Activated naive CD4-positive, alpha-beta T cell treated with anti-CD3 and anti-CD28 coated beads, Interleukin-2, amount 50 U/mL, for 24 hours (primary cell): ENCODE data around the gene NCKAP5.

Experiments used
- H3K27ac Mint-ChIP-seq: one replicate; pipeline ENCODE4 v1.8.0; 2021; ENCODE audit warnings: mild to moderate bottlenecking, mixed read lengths
- H3K27me3 Mint-ChIP-seq: one replicate; pipeline ENCODE4 v1.8.0; 2021; ENCODE audit warnings: mixed read lengths
- H3K36me3 Mint-ChIP-seq: one replicate; pipeline ENCODE4 v1.8.0; 2021; ENCODE audit warnings: mixed read lengths
- H3K4me1 Mint-ChIP-seq: one replicate; pipeline ENCODE4 v1.8.0; 2021; ENCODE audit warnings: mixed read lengths
- H3K4me3 Mint-ChIP-seq: one replicate; pipeline ENCODE4 v1.8.0; 2021; ENCODE audit warnings: mild to moderate bottlenecking, mixed read lengths
- H3K9me3 Mint-ChIP-seq: one replicate; pipeline ENCODE4 v1.8.0; 2021; ENCODE audit warnings: mixed read lengths

NCKAP5 gene

DNA sequence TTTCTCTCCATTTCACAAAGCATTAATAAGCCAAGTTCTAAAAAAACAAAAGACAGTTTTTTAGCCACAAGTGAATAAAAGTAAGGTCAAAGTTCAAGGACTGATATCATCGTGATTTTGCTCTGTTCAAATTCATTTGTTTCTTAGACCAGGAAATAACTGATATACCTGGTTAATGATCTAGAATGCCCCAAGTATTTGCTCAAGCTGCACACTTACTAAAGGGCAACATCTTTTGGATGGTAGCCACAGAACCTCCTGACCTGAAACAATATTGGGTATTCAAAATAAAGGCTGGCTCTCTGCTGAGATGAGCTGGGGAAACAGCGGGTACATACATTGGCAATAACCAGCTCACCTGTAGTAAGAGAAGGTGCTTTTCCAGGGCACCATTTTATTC lies 583.5 kb downstream of the NCKAP5 start:
- no peaks in the 10 kb centered on the region for H3K4me1 Mint-ChIP-seq
- H3K27ac Mint-ChIP-seq: no peak overlapping the region
- H3K27me3 Mint-ChIP-seq: no peaks in the 10 kb centered on the region
- no peaks in the 10 kb centered on the region for H3K9me3 Mint-ChIP-seq
- no peak overlapping the region for H3K4me3 Mint-ChIP-seq
- H3K36me3 Mint-ChIP-seq: no peaks in the 10 kb centered on the region

GRCh38 chr2:132980304-132980703 lies 588.0 kb downstream of the NCKAP5 start:
- Mint-ChIP-seq H3K4me1 (no peaks in the 10 kb centered on the region), H3K4me3 (no peak overlapping the region), H3K27ac (no peak overlapping the region), H3K9me3 (peaks cover 10% of the 10 kb centered on the region), H3K27me3 (no peaks in the 10 kb centered on the region), H3K36me3 (no peaks in the 10 kb centered on the region)

GRCh38 chr2:132979339-132980093 lies 588.7 kb downstream of the NCKAP5 start:
- H3K27me3 Mint-ChIP-seq: no peaks in the 10 kb centered on the region
- H3K9me3 Mint-ChIP-seq: peaks cover 11% of the 10 kb centered on the region
- H3K27ac Mint-ChIP-seq: no peak overlapping the region
- no peaks in the 10 kb centered on the region for H3K4me1 Mint-ChIP-seq
- no peaks in the 10 kb centered on the region for H3K36me3 Mint-ChIP-seq
- H3K4me3 Mint-ChIP-seq: no peak overlapping the region

GRCh38 chr2:132978840-132979239 lies 589.4 kb downstream of the NCKAP5 start:
- Mint-ChIP-seq H3K4me3 (no peak overlapping the region), H3K27me3 (no peaks in the 10 kb centered on the region), H3K27ac (no peak overlapping the region), H3K4me1 (no peaks in the 10 kb centered on the region), H3K36me3 (no peaks in the 10 kb centered on the region), H3K9me3 (peaks cover 11% of the 10 kb centered on the region)

- Mint-ChIP-seq H3K4me1 (no peaks in the 10 kb centered on the region), H3K27ac (no peak overlapping the region), H3K27me3 (no peaks in the 10 kb centered on the region), H3K9me3 (peaks cover 11% of the 10 kb centered on the region), H3K4me3 (no peak overlapping the region), H3K36me3 (no peaks in the 10 kb centered on the region)
Observed at GRCh38 chr2:132977812-132978529, 590.3 kb downstream of the NCKAP5 start.

- Mint-ChIP-seq H3K27me3 (no peaks in the 10 kb centered on the region), H3K4me1 (no peaks in the 10 kb centered on the region), H3K36me3 (no peaks in the 10 kb centered on the region), H3K4me3 (no peak overlapping the region), H3K27ac (no peak overlapping the region), H3K9me3 (peaks cover 11% of the 10 kb centered on the region)
Observed at GRCh38 chr2:132975193-132976105, 592.8 kb downstream of the NCKAP5 start.

- H3K36me3 Mint-ChIP-seq: no peaks in the 10 kb centered on the region
- peaks cover 11% of the 10 kb centered on the region for H3K9me3 Mint-ChIP-seq
Observed at GRCh38 chr2:132974467-132975095, 593.7 kb downstream of the NCKAP5 start.

GRCh38 chr2:132971310-132972061 lies 596.8 kb downstream of the NCKAP5 start:
- H3K27ac Mint-ChIP-seq: no peak overlapping the region
- H3K4me3 Mint-ChIP-seq: no peak overlapping the region
- H3K36me3 Mint-ChIP-seq: peaks cover 2% of the 10 kb centered on the region
- no peaks in the 10 kb centered on the region for H3K27me3 Mint-ChIP-seq
- H3K4me1 Mint-ChIP-seq: no peaks in the 10 kb centered on the region
- H3K9me3 Mint-ChIP-seq: peaks cover 4% of the 10 kb centered on the region

More at GRCh38 chr2:132974467-132975095, 593.7 kb downstream of the NCKAP5 start:
- Mint-ChIP-seq H3K4me3 (no peak overlapping the region), H3K4me1 (no peaks in the 10 kb centered on the region), H3K27me3 (no peaks in the 10 kb centered on the region), H3K27ac (no peak overlapping the region)

GRCh38 chr2:132969371-132969985 lies 598.8 kb downstream of the NCKAP5 start:
- Mint-ChIP-seq H3K27ac (no peak overlapping the region), H3K36me3 (peaks cover 2% of the 10 kb centered on the region), H3K27me3 (no peaks in the 10 kb centered on the region), H3K9me3 (no peaks in the 10 kb centered on the region), H3K4me3 (no peak overlapping the region), H3K4me1 (no peaks in the 10 kb centered on the region)

- no peaks in the 10 kb centered on the region for H3K27me3 Mint-ChIP-seq
- H3K4me1 Mint-ChIP-seq: no peaks in the 10 kb centered on the region
- no peak overlapping the region for H3K4me3 Mint-ChIP-seq
- H3K36me3 Mint-ChIP-seq: peaks cover 2% of the 10 kb centered on the region
- no peaks in the 10 kb centered on the region for H3K9me3 Mint-ChIP-seq
- H3K27ac Mint-ChIP-seq: no peak overlapping the region
Observed at GRCh38 chr2:132965460-132965859, 602.8 kb downstream of the NCKAP5 start.

DNA sequence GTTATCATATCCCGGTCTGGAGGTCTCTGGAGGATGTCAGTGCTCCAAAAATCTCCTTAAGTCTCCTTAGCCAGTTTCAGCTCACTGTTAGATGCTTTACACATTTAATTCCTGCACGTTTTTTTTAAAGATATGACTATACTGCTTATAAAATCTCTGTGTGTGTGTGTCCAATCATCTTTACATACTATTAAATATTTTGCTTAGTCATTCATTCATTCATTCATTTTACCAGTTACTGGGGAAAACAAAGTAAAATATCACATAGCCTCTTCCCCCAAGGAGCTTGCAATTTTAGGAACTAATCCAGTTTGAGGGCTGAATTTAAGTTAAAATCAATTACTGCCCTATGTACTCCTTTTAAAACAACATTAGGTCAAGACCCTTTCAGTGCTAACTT lies 605.1 kb downstream of the NCKAP5 start:
- Mint-ChIP-seq H3K27me3 (no peaks in the 10 kb centered on the region), H3K4me1 (no peaks in the 10 kb centered on the region), H3K36me3 (no peaks in the 10 kb centered on the region), H3K4me3 (no peak overlapping the region), H3K27ac (no peak overlapping the region), H3K9me3 (no peaks in the 10 kb centered on the region)

GRCh38 chr2:132958887-132959286 lies 609.4 kb downstream of the NCKAP5 start:
- Mint-ChIP-seq H3K9me3 (peaks cover 6% of the 10 kb centered on the region), H3K4me1 (no peaks in the 10 kb centered on the region), H3K4me3 (no peak overlapping the region), H3K27me3 (peaks cover 1% of the 10 kb centered on the region), H3K36me3 (no peaks in the 10 kb centered on the region), H3K27ac (no peak overlapping the region)

DNA sequence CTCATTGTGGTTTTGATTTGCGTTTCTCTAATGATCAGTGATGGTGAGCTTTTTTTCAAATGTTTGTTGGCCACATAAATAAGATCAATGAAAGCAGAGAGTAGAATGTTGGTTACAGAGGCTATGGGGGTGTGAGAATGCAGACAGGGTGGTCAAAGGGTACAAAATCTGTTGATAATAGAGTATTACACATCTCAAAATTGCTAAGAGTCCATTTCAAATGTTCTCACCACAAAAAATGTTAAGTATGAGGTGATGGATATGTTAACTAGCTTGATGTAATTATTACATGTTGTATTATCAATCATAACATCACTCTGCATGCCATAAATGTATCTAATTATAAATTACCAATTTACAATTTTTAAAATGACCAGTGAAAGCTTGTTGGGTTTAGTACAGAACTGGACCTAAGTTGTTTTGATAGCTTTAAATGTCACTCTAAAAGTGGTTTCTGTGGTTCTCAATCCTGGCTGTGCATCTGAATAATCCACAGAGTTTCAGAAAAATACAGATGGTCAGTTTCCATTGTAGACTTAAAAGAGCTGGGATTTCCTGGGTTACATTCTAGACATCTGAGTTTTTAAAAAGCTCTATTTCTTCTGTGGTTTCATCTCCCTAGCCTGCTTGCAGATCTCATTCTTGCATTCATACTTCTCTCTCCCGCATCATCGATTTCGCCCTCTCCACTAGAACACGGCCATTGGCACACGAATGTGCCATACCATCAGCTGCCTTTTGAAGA lies 612.2 kb downstream of the NCKAP5 start:
- Mint-ChIP-seq H3K9me3 (peaks cover 6% of the 10 kb centered on the region), H3K4me3 (no peak overlapping the region)

DNA sequence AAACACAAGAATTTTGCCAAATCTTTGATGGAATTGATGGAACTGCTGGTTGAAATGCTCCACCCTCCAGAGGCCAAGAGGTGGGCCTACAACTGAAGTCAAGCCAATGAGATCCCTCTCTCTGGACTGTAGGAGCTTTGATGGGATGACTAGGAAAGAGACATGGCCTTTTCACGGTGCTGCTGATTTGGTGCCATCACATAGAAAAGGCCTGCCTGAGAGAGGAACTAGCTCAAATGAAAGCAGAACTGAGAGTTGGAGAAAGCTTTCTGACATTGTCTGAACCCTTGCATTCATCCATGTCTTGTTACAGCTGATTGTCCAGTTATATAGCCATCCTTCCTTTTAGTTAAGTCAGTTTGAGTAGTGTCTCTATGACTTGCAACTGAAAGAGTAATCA lies 614.5 kb downstream of the NCKAP5 start:
- Mint-ChIP-seq H3K27me3 (peaks cover 1% of the 10 kb centered on the region), H3K4me1 (no peaks in the 10 kb centered on the region), H3K36me3 (no peaks in the 10 kb centered on the region)

More for the DNA sequence above, 612.2 kb downstream of the NCKAP5 start:
- H3K36me3 Mint-ChIP-seq: no peaks in the 10 kb centered on the region
- H3K27ac Mint-ChIP-seq: no peak overlapping the region
- H3K27me3 Mint-ChIP-seq: peaks cover 1% of the 10 kb centered on the region
- H3K4me1 Mint-ChIP-seq: no peaks in the 10 kb centered on the region

More for the DNA sequence above, 614.5 kb downstream of the NCKAP5 start:
- Mint-ChIP-seq H3K27ac (no peak overlapping the region), H3K4me3 (no peak overlapping the region), H3K9me3 (peaks cover 6% of the 10 kb centered on the region)
